Panc1 (cell line): ENCODE measurements around the gene RBM22. TPM values are rescaled to one million over a fixed set of nuclear protein-coding genes. Genes with fewer than 3 reads are reported as not detected.

ENCODE experiments used
- ATAC-seq: fragments of 200-7000 bp; cut with Tn5 transposase; 2 replicates; pipeline ENCODE4 v1.9.1; 2020; ENCODE audit warnings: mild to moderate bottlenecking, moderate library complexity
- BruUV-seq: library from RNA; stranded (reverse); fragments of 400-500 nt; replicated peaks from 2 replicates; lab custom pipeline; 2021; lab: Mats Ljungman, UMichigan
- CTCF ChIA-PET: fragments of 300-600 bp; sonication (Branson Sonifier 250); formaldehyde crosslinking; loops from one replicate; lab custom pipeline; 2022; ENCODE audit warnings: antibody characterized with exemption; lab: Charles Lee
- POLR2A ChIA-PET: fragments of 300-600 bp; sonication (Branson Sonifier 250); formaldehyde crosslinking; loops from one replicate; lab custom pipeline; 2022; ENCODE audit warnings: antibody characterized with exemption; lab: Charles Lee
- DNase-seq: peaks from one replicate; pipeline ENCODE4 v3.0.0-alpha.2; 2010; ENCODE audit warnings: low read depth, low spot score
- H3K27ac ChIP-seq: 2 replicates; pipeline ENCODE4 v1.5.1; 2011; ENCODE audit warnings: mild to moderate bottlenecking, low read length, inconsistent platforms
- H3K27me3 ChIP-seq: fragments of 200-500 bp; sonication (Bioruptor generic); 2 replicates; pipeline ENCODE4 v1.6.0; 2014; ENCODE audit warnings: low read length, inconsistent platforms; ENCODE audit not compliant: control insufficient read depth, insufficient read depth
- H3K36me3 ChIP-seq: fragments of 200-500 bp; sonication (Bioruptor generic); 2 replicates; pipeline ENCODE4 v1.5.1; 2014; ENCODE audit warnings: inconsistent platforms, mild to moderate bottlenecking, low read length, moderate library complexity; ENCODE audit not compliant: control insufficient read depth, insufficient read depth
- H3K4me1 ChIP-seq: 2 replicates; pipeline ENCODE4 v1.5.1; 2011; ENCODE audit warnings: inconsistent platforms, mild to moderate bottlenecking, low read length, moderate library complexity; ENCODE audit not compliant: control insufficient read depth, insufficient read depth
- H3K4me3 ChIP-seq, 2 experiments: 2 replicates each; pipeline ENCODE4 v1.5.1; 2011 to 2012; ENCODE audit warnings: low read depth in 2 of 2, low read length in 2 of 2, mild to moderate bottlenecking in 2 of 2, inconsistent platforms in 1 of 2, moderate library complexity in 1 of 2
- H3K9me3 ChIP-seq: fragments of 200-500 bp; sonication (Bioruptor generic); 2 replicates; pipeline ENCODE4 v1.5.1; 2014; ENCODE audit warnings: low read depth, mild to moderate bottlenecking, inconsistent platforms, low read length, moderate library complexity; ENCODE audit not compliant: control insufficient read depth, insufficient read depth
- CTCF ChIP-seq: fragments of 450-650 bp; IDR thresholded peaks from 2 replicates; pipeline ENCODE4 v1.5.1; 2017; ENCODE audit warnings: mild to moderate bottlenecking
- POLR2AphosphoS5 ChIP-seq: IDR thresholded peaks from 2 replicates; pipeline ENCODE4 v1.6.1; 2012; ENCODE audit warnings: mild to moderate bottlenecking, low read depth, low read length, moderate library complexity
- REST ChIP-seq, 2 experiments: IDR thresholded peaks; 2 replicates each; pipeline ENCODE4 v1.6.1; 2011 to 2012; ENCODE audit warnings: low read depth in 2 of 2, control low read depth in 1 of 2, low read length in 1 of 2, mild to moderate bottlenecking in 1 of 2, moderate library complexity in 1 of 2; ENCODE audit not compliant: insufficient read depth in 1 of 2
- SIN3A ChIP-seq: IDR thresholded peaks from 2 replicates; pipeline ENCODE4 v1.6.1; 2012; ENCODE audit warnings: low read depth, mild to moderate bottlenecking, low read length, moderate library complexity, borderline replicate concordance; ENCODE audit not compliant: insufficient read depth
- TCF7L2 ChIP-seq: IDR thresholded peaks from 2 replicates; pipeline ENCODE4 v1.6.1; 2011; ENCODE audit warnings: mild to moderate bottlenecking, low read depth, low read length, inconsistent platforms
- in situ Hi-C: cut with HindIII; loops from 2 replicates; pipeline ENCODE4 v1.10.0; 2016; ENCODE audit warnings: low sequenced_read_pairs, low pct_unique_long_range_greater_than_20kb
- intact Hi-C: fragments of 100-400 bp; cut with micrococcal nuclease; formaldehyde crosslinking; loops from one replicate; pipeline ENCODE4 v1.10.0; 2022; ENCODE audit not compliant: unreplicated experiment
- total RNA-seq: library from RNA; stranded (reverse); gene quantifications from one replicate; pipeline ENCODE4 v1.2.1, GENCODE V29; 2021; ENCODE audit not compliant: unreplicated experiment

Gene RBM22
- total RNA-seq, 1 experiment from 2014 or later = 54.3 TPM

- Histone ChIP-seq H3K4me3 (no peak overlapping the region), H3K4me1 (peaks cover 11% of the 10 kb centered on the region), H3K27ac (no peak overlapping the region), H3K9me3 (no peaks in the 10 kb centered on the region), H3K36me3 (no peaks in the 10 kb centered on the region), H3K27me3 (no peaks in the 10 kb centered on the region)
- ChIA-PET POLR2A (no interaction called here), CTCF (no interaction called here)
- intact Hi-C loops = no loop called here
- DNase-seq (no peak), ATAC-seq (no peak)
- TF ChIP-seq TCF7L2 (no peak), REST (IDR thresholded peaks at IDR 0.05; ENCODE audit: insufficient read depth in 1 of 2, low read depth in 2 of 2, low read length in 1 of 2) (no peak), POLR2AphosphoS5 (no peak), CTCF (no peak), SIN3A (no peak)
- BruUV-seq = no TSS peak
- in situ Hi-C loops = no loop called here
Measured at GRCh38 chr5:150675069-150675468, 25.8 kb downstream of the RBM22 start.

GRCh38 chr5:150674341-150674821 lies 26.5 kb downstream of the RBM22 start:
- ChIA-PET POLR2A (no interaction called here), CTCF (no interaction called here)
- peaks cover 11% of the 10 kb centered on the region for H3K4me1 ChIP-seq
- no peaks in the 10 kb centered on the region for H3K9me3 ChIP-seq
- no peak overlapping the region for H3K4me3 ChIP-seq
- no peaks in the 10 kb centered on the region for H3K27me3 ChIP-seq
- H3K27ac ChIP-seq = no peak overlapping the region
- no TSS peak for BruUV-seq
- DNase-seq (no peak), ATAC-seq (no peak)
- in situ Hi-C loops = no loop called here
- intact Hi-C loops = no loop called here
- H3K36me3 ChIP-seq = no peaks in the 10 kb centered on the region
- TF ChIP-seq SIN3A (no peak), REST (IDR thresholded peaks at IDR 0.05; ENCODE audit: insufficient read depth in 1 of 2, low read depth in 2 of 2, low read length in 1 of 2) (no peak)
